Activated T-helper 2 cell treated with anti-CD3 and anti-CD28 coated beads, Interferon-gamma antibody, Interleukin-2, Interleukin-4, amounts not matched to agents 10 μg/mL and 5 μg/mL and 100 μg/mL, durations not matched to agents 14 hours and 24 hours and 36 hours (primary cell): ENCODE results near the gene TPST1. TPM values are rescaled to one million over a fixed set of nuclear protein-coding genes. Genes with fewer than 3 reads are reported as not detected.
"Not testable (repeated sequence)": the region's sequence is repeated elsewhere in the genome, so short reads cannot be mapped to it uniquely, and the experiment has no call there.

Experiments
- DNase-seq: peaks from one replicate; pipeline ENCODE4 v3.0.0; 2021; ENCODE audit warnings: low spot score
- H3K27ac Mint-ChIP-seq: one replicate; pipeline ENCODE4 v1.8.0; 2021; ENCODE audit warnings: mixed read lengths
- H3K27me3 Mint-ChIP-seq: one replicate; pipeline ENCODE4 v1.8.0; 2021; ENCODE audit warnings: low read depth, mixed read lengths
- H3K36me3 Mint-ChIP-seq: one replicate; pipeline ENCODE4 v1.8.0; 2021; ENCODE audit warnings: low read depth, mixed read lengths
- H3K4me1 Mint-ChIP-seq: one replicate; pipeline ENCODE4 v1.8.0; 2021; ENCODE audit warnings: low read depth, mixed read lengths
- H3K4me3 Mint-ChIP-seq: one replicate; pipeline ENCODE4 v1.8.0; 2021; ENCODE audit warnings: low read depth, mild to moderate bottlenecking, moderate library complexity, mixed read lengths
- H3K9me3 Mint-ChIP-seq: one replicate; pipeline ENCODE4 v1.8.0; 2021; ENCODE audit warnings: mixed read lengths
- intact Hi-C: fragments of 100-400 bp; cut with micrococcal nuclease; formaldehyde crosslinking; loops from one replicate; pipeline ENCODE4 v1.15.1; 2023
- total RNA-seq: library from RNA; stranded (reverse); gene quantifications from 2 replicates; pipeline ENCODE4 v1.2.3, GENCODE V29; 2022

The TPST1 gene
- total RNA-seq, 1 donor from 2014 or later: 1.6 TPM

DNA sequence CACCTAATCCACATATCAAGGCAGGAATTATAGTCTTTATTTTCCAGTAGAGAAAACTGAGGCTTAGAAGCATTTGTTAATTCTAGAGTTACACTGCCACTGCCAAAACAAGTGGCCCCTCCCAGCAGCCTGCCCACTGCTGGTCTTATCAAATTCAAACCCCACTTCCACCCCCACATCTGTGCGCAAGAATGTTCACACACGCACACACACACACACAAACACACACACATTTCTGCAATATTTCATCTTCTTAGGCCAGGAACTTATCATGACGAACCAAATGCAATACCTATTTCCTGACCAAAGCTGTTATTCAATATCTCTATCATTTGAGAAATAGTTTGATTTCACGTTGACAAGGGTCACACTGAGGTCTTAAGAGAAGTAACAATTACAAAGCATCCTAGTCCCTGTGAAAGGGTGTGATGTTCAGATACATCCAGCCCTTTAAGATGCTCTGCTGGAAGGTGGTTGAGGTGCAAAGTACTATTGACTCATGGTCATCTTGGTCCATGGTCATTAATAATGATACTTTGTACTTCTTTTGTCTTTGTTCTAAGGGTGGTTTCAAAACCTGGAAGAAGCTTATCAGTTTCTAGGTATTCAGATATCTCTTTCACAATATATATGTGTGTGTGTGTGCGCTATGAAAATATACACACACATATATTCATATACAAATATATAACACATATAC lies 169.2 kb downstream of the TPST1 start:
- H3K4me3 Mint-ChIP-seq, H3K9me3 Mint-ChIP-seq, H3K36me3 Mint-ChIP-seq, DNase-seq, H3K4me1 Mint-ChIP-seq, intact Hi-C loops, H3K27ac Mint-ChIP-seq, H3K27me3 Mint-ChIP-seq: not testable (repeated sequence)

DNA sequence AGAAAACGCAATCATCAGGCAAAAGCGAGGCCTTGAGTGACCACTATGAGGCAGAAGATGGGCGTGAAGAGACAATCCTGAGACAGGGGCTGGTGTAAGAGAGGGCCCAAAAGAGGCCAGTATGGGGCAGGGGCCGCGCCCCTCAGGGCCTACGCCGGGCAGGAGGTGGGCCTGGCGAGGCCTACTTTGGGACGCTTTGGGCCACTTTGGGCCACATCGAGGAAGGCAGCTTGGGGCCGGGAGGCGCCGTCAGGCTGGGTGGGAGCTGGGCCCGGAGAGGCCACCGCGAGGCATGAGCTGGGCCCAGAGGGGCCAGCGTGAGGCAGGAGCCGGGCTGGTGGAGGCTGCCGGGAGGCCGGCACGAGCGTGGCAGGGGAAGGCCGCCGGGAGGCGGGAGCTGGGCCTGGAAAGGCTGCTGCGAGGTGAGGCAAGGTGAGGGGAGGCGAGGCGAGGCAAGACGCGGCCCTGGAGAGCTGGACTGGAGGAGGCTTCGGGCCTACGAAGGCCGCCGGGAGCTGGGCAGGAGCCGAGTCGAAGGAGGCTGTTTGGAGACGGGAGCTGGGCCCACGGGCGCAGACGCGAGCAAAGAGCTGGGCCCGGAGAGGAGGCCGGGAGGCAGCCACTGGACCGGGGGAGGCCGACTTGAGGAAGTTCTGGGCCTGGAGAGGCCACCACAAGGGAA lies 171.3 kb downstream of the TPST1 start:
- H3K27me3 Mint-ChIP-seq: no peaks in the 10 kb centered on the region
- no peaks in the 10 kb centered on the region for H3K4me1 Mint-ChIP-seq
- no peak overlapping the region for H3K27ac Mint-ChIP-seq
- no peak for DNase-seq
- H3K9me3 Mint-ChIP-seq: no peaks in the 10 kb centered on the region
- intact Hi-C loops: no loop called here
- H3K4me3 Mint-ChIP-seq: no peak overlapping the region
- no peaks in the 10 kb centered on the region for H3K36me3 Mint-ChIP-seq

DNA sequence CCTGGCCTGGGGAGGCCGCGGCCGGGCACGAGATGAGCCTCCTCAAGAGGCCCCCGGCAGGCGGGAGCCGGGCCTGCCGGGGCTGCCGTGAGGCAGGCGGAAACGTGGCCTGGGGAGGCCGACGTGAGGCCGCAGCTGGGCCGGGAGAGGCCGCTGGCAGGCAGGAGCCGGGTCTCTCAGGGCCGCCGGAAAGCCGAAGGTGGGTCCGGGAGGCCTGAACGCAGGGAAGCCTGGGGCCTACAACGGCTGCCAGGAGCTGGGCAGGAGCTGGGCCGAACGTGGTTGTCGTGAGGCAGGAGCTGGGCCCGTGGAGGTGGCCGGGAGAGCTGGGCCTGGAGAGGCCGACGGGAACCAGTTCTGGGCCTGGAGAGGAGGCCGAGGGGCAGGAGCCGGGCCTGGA lies 171.9 kb downstream of the TPST1 start:
- no peaks in the 10 kb centered on the region for H3K36me3 Mint-ChIP-seq
- intact Hi-C loops: no loop called here
- no peak for DNase-seq
- no peak overlapping the region for H3K4me3 Mint-ChIP-seq
- no peaks in the 10 kb centered on the region for H3K4me1 Mint-ChIP-seq
- H3K27ac Mint-ChIP-seq: no peak overlapping the region
- H3K27me3 Mint-ChIP-seq: no peaks in the 10 kb centered on the region
- no peaks in the 10 kb centered on the region for H3K9me3 Mint-ChIP-seq

DNA sequence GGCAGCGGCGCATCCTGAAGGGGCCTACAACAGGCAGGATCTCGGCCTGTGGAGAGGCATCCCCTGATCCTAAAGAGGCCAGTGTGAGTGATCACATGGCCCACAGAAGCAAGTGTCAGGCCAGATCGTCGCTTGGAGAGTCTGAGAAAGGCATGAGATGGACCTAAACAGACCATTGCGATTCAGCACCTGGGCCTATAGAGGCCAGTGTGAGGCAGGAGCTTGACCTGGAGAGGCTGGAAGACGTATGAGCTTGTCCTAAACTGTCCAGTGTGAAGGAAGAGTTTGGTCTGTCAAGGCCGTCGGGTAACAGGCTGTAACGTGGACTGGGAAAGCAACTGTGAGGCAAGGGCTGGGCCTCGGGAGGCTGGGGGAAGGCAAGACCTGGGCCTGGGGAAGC lies 172.6 kb downstream of the TPST1 start:
- no peak overlapping the region for H3K4me3 Mint-ChIP-seq
- intact Hi-C loops: no loop called here
- DNase-seq: no peak
- H3K9me3 Mint-ChIP-seq: no peaks in the 10 kb centered on the region
- H3K27me3 Mint-ChIP-seq: no peaks in the 10 kb centered on the region
- H3K36me3 Mint-ChIP-seq: no peaks in the 10 kb centered on the region
- no peak overlapping the region for H3K27ac Mint-ChIP-seq
- no peaks in the 10 kb centered on the region for H3K4me1 Mint-ChIP-seq

DNA sequence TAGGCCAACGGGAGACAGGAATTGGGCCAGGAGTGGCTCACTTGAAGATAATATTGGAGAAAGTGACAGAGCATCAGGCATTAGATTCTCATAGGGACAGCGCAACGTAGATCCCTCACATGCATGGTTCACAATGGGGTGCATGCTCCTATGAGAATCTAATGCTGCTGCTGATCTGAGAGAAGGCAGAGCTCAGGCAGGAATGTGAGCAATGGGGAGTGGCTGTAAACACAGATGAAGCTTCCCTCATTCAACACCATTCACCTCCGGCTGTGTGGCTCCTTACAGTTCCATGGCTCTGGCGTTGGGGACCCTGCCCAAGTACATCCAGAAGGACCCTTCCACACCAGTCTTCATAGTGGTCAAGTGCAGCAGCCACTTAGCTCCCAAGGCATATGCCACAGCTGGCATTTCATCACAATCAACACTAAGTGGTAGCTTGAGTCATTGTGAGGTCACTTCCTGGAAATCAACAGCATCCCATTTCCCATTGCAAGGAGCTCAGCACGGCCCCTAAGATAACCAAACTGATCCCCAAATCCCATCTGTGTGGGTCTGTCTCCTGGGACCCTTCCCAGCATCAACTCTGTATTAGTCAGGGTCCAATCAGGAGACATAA lies 174.5 kb downstream of the TPST1 start:
- Mint-ChIP-seq H3K36me3 (no peaks in the 10 kb centered on the region), H3K27ac (no peak overlapping the region)

DNA sequence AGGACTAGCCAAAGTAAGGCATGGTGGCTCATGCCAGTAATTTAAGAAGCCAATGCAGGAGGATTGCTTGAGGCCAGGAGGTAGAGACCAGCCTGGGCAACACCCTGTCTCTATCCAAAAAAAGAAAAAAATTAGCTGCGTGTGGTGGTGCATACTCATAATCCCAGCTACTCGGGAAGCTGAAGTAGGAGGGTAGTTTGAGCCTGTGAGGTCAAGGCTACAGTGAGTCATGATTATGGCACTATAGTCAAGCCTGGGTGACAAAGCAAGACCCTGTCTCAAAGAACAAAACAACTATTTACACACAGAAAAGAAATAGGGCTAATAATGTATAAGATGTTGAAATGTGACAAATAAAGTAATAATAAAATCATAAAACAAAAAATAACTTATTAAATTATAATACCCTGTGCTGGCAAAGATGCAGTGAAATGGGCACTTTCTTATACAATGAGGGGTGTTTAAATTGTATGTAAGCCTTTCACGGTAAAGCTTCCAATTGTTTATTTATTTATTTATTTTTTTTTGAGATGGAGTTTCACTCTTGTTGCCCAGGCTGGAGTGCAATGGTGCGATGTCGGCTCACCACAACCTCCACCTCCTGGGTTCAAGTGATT lies 175.2 kb downstream of the TPST1 start:
- Mint-ChIP-seq H3K27ac (no peak overlapping the region), H3K9me3 (no peaks in the 10 kb centered on the region), H3K4me1 (no peaks in the 10 kb centered on the region), H3K36me3 (no peaks in the 10 kb centered on the region), H3K27me3 (no peaks in the 10 kb centered on the region), H3K4me3 (no peak overlapping the region)
- no peak for DNase-seq
- intact Hi-C loops: no loop called here

More for the DNA sequence above, 174.5 kb downstream of the TPST1 start:
- H3K4me3 Mint-ChIP-seq: no peak overlapping the region
- H3K4me1 Mint-ChIP-seq: no peaks in the 10 kb centered on the region
- H3K27me3 Mint-ChIP-seq: no peaks in the 10 kb centered on the region
- DNase-seq: no peak
- H3K9me3 Mint-ChIP-seq: no peaks in the 10 kb centered on the region
- intact Hi-C loops: no loop called here

DNA sequence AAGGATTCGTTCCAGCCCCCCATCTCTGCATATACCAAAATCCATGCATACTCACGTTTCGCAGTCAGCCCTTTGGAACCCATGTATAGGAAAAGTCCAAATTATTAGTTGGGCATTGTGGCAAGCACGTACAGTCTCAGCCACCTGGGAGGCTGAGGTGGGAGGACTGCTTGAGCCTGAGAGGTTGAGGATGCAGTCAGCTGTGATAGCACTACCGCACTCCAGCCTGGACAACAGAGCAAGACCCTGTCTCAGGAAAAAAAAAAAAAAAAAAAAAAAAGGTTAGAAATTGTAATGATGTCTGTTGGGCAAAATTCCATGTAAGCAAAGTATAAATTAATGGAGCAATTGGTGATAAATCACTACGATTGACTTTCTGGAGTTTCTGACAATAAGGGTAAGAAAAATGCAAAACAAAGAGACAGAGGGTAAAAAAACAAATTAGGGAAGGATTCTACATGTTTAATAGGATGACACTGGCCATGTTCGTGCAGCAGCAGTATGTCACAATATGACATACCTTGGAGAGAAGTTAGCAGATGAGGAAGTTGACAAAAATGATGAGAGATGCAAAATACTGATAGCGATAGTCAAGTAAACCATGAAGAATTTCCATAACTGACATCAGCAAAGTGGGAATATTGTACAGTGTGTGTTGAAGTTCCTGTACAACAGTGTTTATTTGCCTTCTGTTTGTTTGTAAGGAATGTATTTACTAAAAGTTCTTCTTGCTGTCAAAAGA lies 177.2 kb downstream of the TPST1 start:
- not testable (repeated sequence) for H3K36me3 Mint-ChIP-seq, H3K9me3 Mint-ChIP-seq, H3K27me3 Mint-ChIP-seq

DNA sequence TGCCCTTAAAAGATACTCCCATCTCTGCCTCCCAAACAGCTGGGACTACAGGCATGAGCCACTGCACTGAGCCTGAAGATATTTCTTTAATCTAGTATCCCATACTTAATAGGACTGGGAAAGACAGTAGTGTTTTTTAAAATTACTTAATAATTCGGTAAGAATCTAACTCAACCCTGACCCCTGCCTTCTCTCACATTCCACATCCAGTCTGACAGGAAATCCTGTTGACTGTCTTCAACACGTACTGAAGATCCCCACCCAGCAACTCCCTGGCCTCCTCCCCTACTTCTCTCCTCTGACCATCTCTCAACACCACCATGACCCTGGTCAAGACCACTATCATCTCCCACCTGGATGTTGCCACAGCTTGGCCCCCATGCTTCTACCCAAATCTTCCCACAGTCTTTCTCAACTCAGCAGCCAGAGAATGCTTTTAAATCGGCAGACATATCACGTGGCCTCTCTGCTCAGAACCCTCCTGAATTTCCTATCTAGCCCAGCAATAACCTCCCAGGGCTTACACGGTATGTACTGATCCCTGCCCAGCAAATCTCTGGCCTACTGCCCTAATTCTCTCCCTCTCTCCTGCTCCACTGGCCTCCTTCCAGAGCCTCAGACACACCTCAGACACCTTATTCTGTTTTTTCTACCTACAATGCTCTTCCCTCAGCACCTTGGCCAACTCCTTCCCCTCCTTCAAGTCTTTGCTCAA lies 180.2 kb downstream of the TPST1 start:
- H3K27me3 Mint-ChIP-seq, intact Hi-C loops, H3K4me1 Mint-ChIP-seq, H3K36me3 Mint-ChIP-seq, H3K9me3 Mint-ChIP-seq, DNase-seq, H3K27ac Mint-ChIP-seq, H3K4me3 Mint-ChIP-seq: not testable (repeated sequence)

More for the DNA sequence above, 177.2 kb downstream of the TPST1 start:
- H3K4me1 Mint-ChIP-seq, intact Hi-C loops, H3K4me3 Mint-ChIP-seq, DNase-seq, H3K27ac Mint-ChIP-seq: not testable (repeated sequence)

DNA sequence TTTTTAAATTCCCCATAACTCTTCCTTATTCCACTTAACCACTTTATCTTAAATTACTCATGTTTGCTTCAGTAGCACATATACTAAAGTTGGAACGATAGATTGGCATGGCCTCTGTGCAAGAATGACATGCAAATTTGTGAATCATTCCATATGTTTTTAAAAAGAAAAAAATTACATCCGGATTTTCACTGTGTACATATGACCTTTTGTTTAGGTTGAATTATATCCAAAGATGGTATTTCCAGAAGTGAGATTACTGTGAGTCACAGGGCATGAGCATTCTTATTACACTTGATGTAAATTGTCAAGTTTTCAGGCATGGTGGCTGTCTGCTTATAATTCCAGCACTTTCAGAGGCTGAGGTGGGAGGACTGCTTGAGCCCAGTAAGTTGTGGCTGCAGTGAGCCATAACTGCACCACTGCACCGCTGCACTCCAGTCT lies 190.0 kb downstream of the TPST1 start:
- H3K36me3 Mint-ChIP-seq, H3K27me3 Mint-ChIP-seq, H3K4me1 Mint-ChIP-seq, intact Hi-C loops, H3K9me3 Mint-ChIP-seq, H3K27ac Mint-ChIP-seq, H3K4me3 Mint-ChIP-seq, DNase-seq: not testable (repeated sequence)

DNA sequence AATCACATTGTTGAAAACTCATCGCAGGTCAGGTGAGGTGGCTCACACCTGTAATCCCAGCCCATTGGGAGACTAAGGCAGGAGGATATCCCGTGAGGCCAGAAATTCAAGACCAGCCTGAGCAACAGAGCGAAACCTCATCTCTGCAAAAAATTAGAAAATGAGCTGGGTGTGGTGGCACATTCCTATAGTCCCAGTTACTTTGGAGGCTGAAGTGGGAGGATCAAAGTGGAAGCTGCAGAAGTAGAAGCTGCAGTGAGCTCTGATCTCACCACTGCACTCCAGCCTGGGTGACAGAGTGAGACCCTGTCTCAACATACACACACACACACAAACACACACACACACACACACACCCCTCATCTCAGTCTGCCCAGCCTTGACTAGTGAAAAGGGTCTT lies 190.9 kb downstream of the TPST1 start:
- H3K4me3 Mint-ChIP-seq, H3K9me3 Mint-ChIP-seq, H3K27ac Mint-ChIP-seq, H3K36me3 Mint-ChIP-seq, intact Hi-C loops, H3K4me1 Mint-ChIP-seq, DNase-seq, H3K27me3 Mint-ChIP-seq: not testable (repeated sequence)

DNA sequence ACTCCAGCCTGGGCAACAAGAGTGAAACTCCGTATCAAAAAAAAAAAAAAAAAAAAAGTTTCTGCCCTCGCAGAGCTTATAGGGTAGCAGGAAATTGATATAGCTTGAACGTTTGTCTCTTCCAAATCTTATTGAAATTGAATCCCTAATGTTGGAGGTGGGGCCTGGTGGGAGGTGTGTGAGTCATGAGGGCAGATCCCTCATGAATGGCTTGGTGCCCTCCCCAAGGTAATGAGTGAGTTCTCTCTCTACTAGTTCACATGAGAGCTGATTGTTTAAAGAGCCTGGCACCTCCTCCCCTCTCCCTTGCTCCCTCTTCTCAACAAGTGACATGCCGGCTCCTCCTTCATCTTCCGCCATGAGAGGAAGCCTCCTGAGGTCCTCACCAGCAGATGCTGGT lies 193.7 kb downstream of the TPST1 start:
- H3K27ac Mint-ChIP-seq, H3K4me3 Mint-ChIP-seq, H3K9me3 Mint-ChIP-seq, H3K27me3 Mint-ChIP-seq, H3K4me1 Mint-ChIP-seq, intact Hi-C loops, DNase-seq: not testable (repeated sequence)
- H3K36me3 Mint-ChIP-seq: peaks cover 11% of the 10 kb centered on the region

DNA sequence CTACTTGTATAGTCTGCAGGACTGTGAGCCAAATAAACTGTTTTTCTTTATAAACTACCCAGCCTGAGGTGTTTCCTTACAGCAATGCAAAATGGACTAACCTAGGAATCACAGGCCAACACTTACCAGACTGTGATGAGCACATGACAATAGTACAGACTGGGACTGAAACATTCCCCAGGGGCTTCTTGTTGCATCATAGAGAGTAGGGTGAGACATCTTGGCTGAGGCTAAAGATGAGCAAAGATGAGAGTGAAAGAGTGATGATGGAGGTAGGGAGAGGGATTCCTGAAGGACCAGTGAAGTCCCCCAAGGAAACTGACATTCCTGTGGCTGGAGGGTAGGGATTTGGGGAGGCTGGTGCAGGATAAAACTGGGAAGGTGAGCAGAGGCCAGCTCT lies 194.4 kb downstream of the TPST1 start:
- H3K27ac Mint-ChIP-seq: no peak overlapping the region
- H3K4me1 Mint-ChIP-seq: no peaks in the 10 kb centered on the region
- peaks cover 6% of the 10 kb centered on the region for H3K9me3 Mint-ChIP-seq
- H3K4me3 Mint-ChIP-seq: no peak overlapping the region
- intact Hi-C loops: no loop called here
- H3K36me3 Mint-ChIP-seq: peaks cover 11% of the 10 kb centered on the region
- no peak for DNase-seq
- H3K27me3 Mint-ChIP-seq: no peaks in the 10 kb centered on the region
